K562 (cell line): Measurements from ENCODE around the gene EOLA1.
"Not testable (repeated sequence)": the region's sequence is repeated elsewhere in the genome, so short reads cannot be mapped to it uniquely, and the experiment has no call there.

ENCODE experiments used
- E2F4 ChIP-seq: sonication (generic); formaldehyde crosslinking; IDR thresholded peaks from 2 replicates; pipeline ENCODE4 v1.8.0; 2022; ENCODE audit warnings: mild to moderate bottlenecking, low read depth, missing genetic modification reagents
- HNRNPH1 ChIP-seq: fragments of 200-400 bp; formaldehyde crosslinking; optimal IDR thresholded peaks from 2 replicates; pipeline ENCODE3; 2017; ENCODE audit warnings: low read depth, mild to moderate bottlenecking, low read length, moderate library complexity
- MYC ChIP-seq, 2 experiments: fragments of 250-450 bp in 1 of 2; sonication (Bioruptor Pico) in 1 of 2; IDR thresholded peaks; 2 replicates each; pipeline versions ENCODE4 v1.5.1 to v1.6.1; 2012 to 2021; ENCODE audit warnings: low read depth in 2 of 2, borderline replicate concordance in 1 of 2, improper control_type of control experiment in 1 of 2, low read length in 1 of 2, mild to moderate bottlenecking in 1 of 2, moderate library complexity in 1 of 2
- NFRKB ChIP-seq: fragments of 450-650 bp; IDR thresholded peaks from 2 replicates; pipeline ENCODE4 v1.6.1; 2016; ENCODE audit warnings: low read depth
- PBX2 ChIP-seq, 2 experiments: IDR thresholded peaks in 1 of 2; conservative IDR thresholded peaks in 1 of 2; 2 replicates each; pipeline ENCODE4 v1.6.1; 2016; ENCODE audit warnings: low read depth in 2 of 2, mild to moderate bottlenecking in 1 of 2, missing compliant biosample characterization in 1 of 2, missing genetic modification characterization in 1 of 2, moderate library complexity in 1 of 2
- POLR2A ChIP-seq: fragments of 450-650 bp; conservative IDR thresholded peaks from 2 replicates; pipeline ENCODE4 v1.6.1; 2016
- RFX5 ChIP-seq: IDR thresholded peaks from 2 replicates; pipeline ENCODE4 v1.6.1; 2011; ENCODE audit warnings: low read depth, mild to moderate bottlenecking, improper control_type of control experiment, low read length
- YY1 ChIP-seq, 3 experiments: IDR thresholded peaks; 2 replicates each; pipeline ENCODE4 v1.6.1; 2011; ENCODE audit warnings: low read length in 2 of 3, mild to moderate bottlenecking in 2 of 3, moderate library complexity in 2 of 3, borderline replicate concordance in 1 of 3, control low read depth in 1 of 3, low read depth in 1 of 3; ENCODE audit not compliant: insufficient read depth in 3 of 3, insufficient replicate concordance in 2 of 3, control insufficient read depth in 1 of 3, insufficient read length in 1 of 3; ENCODE audit errors: extremely low read depth in 1 of 3
- ZC3H4 ChIP-seq: sonication (generic); formaldehyde crosslinking; IDR thresholded peaks from 2 replicates; pipeline ENCODE4 v1.9.0; 2021; ENCODE audit warnings: missing genetic modification reagents, borderline replicate concordance
- ZFP1 ChIP-seq: fragments of 450-650 bp; formaldehyde crosslinking; IDR thresholded peaks from 2 replicates; pipeline ENCODE4 v1.4.0; 2020; ENCODE audit warnings: mild to moderate bottlenecking, mixed read lengths
- TF ChIP-seq, protein P1 (sequence below): sonication (generic); formaldehyde crosslinking; IDR thresholded peaks from 2 replicates; pipeline ENCODE4 v1.9.0; 2022; ENCODE audit warnings: mild to moderate bottlenecking, missing genetic modification reagents
- TF ChIP-seq, protein P2 (sequence below), 3 experiments: fragments of 200-800 bp in 1 of 3; fragments of 250-450 bp in 1 of 3; fragments of 450-650 bp in 1 of 3; sonication (Bioruptor Pico) in 1 of 3; sonication (Bioruptor generic) in 1 of 3; formaldehyde crosslinking in 1 of 3; IDR thresholded peaks; 2 replicates each; pipeline versions ENCODE4 v1.6.1 to v1.8.0; 2016 to 2022; ENCODE audit warnings: mild to moderate bottlenecking in 2 of 3, missing genetic modification characterization in 2 of 3, missing compliant biosample characterization in 1 of 3, moderate library complexity in 1 of 3
- TF ChIP-seq, protein P3 (sequence below), 3 experiments: IDR thresholded peaks in 2 of 3; conservative IDR thresholded peaks in 1 of 3; 2 replicates each; pipeline ENCODE4 v1.5.1; 2011 to 2012; ENCODE audit warnings: low read length in 3 of 3, mild to moderate bottlenecking in 3 of 3, control low read depth in 2 of 3, improper control_type of control experiment in 1 of 3, inconsistent platforms in 1 of 3, low read depth in 1 of 3, mixed read lengths in 1 of 3, moderate library complexity in 1 of 3; ENCODE audit not compliant: insufficient read depth in 2 of 3

DNA sequence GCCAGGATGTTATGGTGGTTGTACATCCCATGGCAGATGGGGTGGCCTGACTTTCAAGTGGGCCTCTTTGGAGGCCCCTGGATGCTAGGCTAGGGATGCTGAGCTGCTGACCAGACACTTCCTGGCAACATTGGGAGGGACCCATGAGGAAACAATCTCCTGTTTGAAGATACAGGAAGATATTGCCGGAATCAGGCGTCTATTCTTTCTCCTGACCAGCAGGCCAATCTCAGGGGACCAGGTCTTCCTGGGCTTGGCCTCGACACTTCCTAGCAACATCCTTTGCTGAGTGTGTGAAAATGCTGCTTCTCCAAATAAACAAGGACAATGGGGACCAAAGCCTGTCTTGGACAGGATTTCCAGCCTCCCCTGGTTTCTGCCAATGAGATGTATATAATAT is 7.0 kb downstream of the EOLA1 start:
- TF ChIP-seq MYC (IDR thresholded peaks at IDR 0.05; ENCODE audit: low read depth, low read length); MYC (CRISPR knock-in tag; IDR thresholded peaks at IDR 0.05; ENCODE audit: borderline replicate concordance, low read depth); NFRKB; YY1 (IDR thresholded peaks at IDR 0.05; ENCODE audit: borderline replicate concordance in 1 of 3, control insufficient read depth in 1 of 3, extremely low read depth in 1 of 3, insufficient read depth in 3 of 3, insufficient read length in 1 of 3, insufficient replicate concordance in 2 of 3, low read depth in 1 of 3, low read length in 2 of 3); ZFP1 (CRISPR knock-in tag); PBX2 (CRISPR knock-in tag; IDR thresholded peaks at IDR 0.05; ENCODE audit: low read depth); PBX2 (tag; conservative IDR thresholded peaks at IDR 0.05; ENCODE audit: low read depth); E2F4; HNRNPH1; ZC3H4; POLR2A; RFX5: not testable (repeated sequence)
- TF ChIP-seq, protein P1, sequence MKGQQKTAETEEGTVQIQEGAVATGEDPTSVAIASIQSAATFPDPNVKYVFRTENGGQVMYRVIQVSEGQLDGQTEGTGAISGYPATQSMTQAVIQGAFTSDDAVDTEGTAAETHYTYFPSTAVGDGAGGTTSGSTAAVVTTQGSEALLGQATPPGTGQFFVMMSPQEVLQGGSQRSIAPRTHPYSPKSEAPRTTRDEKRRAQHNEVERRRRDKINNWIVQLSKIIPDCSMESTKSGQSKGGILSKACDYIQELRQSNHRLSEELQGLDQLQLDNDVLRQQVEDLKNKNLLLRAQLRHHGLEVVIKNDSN (CRISPR knock-in tag), result not testable (repeated sequence)
- TF ChIP-seq, protein P2, sequence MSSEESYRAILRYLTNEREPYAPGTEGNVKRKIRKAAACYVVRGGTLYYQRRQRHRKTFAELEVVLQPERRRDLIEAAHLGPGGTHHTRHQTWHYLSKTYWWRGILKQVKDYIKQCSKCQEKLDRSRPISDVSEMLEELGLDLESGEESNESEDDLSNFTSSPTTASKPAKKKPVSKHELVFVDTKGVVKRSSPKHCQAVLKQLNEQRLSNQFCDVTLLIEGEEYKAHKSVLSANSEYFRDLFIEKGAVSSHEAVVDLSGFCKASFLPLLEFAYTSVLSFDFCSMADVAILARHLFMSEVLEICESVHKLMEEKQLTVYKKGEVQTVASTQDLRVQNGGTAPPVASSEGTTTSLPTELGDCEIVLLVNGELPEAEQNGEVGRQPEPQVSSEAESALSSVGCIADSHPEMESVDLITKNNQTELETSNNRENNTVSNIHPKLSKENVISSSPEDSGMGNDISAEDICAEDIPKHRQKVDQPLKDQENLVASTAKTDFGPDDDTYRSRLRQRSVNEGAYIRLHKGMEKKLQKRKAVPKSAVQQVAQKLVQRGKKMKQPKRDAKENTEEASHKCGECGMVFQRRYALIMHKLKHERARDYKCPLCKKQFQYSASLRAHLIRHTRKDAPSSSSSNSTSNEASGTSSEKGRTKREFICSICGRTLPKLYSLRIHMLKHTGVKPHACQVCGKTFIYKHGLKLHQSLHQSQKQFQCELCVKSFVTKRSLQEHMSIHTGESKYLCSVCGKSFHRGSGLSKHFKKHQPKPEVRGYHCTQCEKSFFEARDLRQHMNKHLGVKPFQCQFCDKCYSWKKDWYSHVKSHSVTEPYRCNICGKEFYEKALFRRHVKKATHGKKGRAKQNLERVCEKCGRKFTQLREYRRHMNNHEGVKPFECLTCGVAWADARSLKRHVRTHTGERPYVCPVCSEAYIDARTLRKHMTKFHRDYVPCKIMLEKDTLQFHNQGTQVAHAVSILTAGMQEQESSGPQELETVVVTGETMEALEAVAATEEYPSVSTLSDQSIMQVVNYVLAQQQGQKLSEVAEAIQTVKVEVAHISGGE (CRISPR knock-in tag; IDR thresholded peaks at IDR 0.05), result not testable (repeated sequence)
- TF ChIP-seq, protein P3, sequence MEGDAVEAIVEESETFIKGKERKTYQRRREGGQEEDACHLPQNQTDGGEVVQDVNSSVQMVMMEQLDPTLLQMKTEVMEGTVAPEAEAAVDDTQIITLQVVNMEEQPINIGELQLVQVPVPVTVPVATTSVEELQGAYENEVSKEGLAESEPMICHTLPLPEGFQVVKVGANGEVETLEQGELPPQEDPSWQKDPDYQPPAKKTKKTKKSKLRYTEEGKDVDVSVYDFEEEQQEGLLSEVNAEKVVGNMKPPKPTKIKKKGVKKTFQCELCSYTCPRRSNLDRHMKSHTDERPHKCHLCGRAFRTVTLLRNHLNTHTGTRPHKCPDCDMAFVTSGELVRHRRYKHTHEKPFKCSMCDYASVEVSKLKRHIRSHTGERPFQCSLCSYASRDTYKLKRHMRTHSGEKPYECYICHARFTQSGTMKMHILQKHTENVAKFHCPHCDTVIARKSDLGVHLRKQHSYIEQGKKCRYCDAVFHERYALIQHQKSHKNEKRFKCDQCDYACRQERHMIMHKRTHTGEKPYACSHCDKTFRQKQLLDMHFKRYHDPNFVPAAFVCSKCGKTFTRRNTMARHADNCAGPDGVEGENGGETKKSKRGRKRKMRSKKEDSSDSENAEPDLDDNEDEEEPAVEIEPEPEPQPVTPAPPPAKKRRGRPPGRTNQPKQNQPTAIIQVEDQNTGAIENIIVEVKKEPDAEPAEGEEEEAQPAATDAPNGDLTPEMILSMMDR (IDR thresholded peaks at IDR 0.05 in 2 of 3, conservative IDR thresholded peaks at IDR 0.05 in 1 of 3; ENCODE audit: insufficient read depth in 2 of 3, low read depth in 1 of 3, low read length in 3 of 3), result not testable (repeated sequence)
